Activated gamma-delta T cell treated with anti-CD3 and anti-CD28 coated beads, Interleukin-2, amount 50 U/mL, for 16 hours (primary cell): ENCODE results near the gene IPO5.

Experiments
- DNase-seq: peaks from one replicate; pipeline ENCODE4 v3.0.0-alpha.2; 2020; ENCODE audit warnings: low read depth

The IPO5 gene

DNA sequence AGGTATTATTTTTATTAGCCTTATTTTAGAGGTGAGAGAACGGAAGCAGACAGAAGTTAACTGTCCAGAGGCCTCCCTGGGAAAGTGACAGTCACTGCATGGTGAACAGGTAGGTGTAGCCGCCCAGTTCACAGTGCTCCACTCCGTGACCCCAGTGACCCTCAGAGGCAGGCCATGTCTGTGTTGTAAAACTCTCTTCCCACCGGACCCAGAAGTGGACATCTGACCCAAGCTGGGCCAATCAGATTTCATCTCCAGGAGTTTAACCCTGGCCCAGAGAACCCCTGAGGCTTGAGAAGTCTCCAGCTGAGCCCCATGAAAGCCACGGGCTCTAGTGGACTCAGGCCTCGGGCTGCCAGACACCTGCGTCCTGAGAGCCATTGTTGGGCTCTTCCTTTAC lies 105.8 kb downstream of the IPO5 start:
- no peak for DNase-seq

DNA sequence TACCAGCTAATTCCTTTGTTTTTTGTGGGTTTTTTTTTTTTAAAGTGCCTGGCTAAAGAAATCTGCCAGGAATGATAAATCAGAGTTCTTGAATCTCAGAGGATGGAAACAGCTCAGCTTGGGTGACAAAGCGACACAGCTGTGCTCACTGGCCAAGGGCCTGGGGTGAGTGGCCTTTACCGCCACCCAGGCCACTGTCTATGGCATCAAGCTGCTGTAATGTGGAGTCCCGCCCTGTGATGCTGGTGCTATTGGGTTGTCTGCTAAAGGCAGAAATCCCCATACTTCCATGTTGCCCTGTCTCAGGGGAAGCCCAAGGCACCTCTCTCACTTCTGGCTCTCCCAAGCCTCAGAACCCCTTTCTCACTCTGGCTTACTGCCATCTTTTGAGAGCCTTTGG lies 106.8 kb downstream of the IPO5 start:
- DNase-seq: no peak

DNA sequence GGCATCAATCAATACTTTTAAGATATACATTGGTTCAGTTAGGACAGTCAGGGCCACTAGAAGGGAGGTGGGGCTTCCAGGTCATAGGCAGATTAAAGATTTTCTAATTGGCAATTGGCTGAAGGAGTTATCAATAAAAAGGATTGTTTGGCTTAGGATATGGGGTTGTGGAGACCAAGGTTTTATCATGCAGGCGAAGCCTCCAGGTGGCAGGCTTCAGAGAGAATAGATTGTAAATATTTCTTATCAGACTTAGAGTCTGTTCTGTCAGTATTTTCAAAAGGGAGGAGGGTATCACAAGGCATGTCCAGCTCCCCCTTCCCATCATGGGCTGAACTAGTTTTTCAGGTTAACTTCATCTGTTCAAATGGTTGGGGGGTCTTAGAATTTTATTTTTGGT lies 112.0 kb downstream of the IPO5 start:
- DNase-seq: no peak

DNA sequence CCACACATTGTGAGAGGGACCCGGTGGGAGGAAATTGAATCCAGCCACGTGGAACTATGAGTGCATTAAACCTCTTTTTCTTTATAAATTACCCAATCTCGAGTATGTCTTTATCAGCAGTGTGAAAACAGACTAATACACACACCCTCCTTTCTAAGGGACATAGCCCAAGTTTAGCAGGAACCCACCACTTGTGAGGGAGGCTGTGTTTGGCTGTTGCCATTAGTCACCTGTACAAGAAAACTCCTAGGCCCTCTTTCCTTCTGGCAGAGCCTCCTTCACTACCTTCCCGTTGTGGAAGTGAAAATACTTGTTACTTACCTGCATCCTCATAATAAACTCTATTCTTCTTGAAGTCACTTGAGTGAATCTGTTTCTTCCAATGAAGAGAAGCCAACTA lies 113.2 kb downstream of the IPO5 start:
- no peak for DNase-seq

DNA sequence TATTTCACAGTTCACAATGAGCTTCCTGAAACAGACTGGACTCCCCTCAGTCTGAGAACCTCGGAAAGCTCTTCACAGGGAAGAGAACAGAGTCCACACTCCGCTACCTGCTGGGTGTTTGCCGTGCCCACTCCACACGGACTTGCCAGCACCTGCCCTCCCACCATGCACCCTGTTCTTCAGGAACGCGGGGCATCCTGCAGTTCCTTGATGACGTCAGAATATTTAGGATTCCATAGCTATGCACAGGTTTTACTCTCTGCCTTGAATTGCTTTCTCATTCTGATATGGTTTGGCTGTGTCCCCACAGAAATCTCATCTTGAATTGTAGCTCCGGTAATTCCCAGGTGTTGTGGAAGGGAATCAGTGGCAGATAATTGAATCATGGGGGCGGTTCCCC lies 115.0 kb downstream of the IPO5 start:
- no peak for DNase-seq

DNA sequence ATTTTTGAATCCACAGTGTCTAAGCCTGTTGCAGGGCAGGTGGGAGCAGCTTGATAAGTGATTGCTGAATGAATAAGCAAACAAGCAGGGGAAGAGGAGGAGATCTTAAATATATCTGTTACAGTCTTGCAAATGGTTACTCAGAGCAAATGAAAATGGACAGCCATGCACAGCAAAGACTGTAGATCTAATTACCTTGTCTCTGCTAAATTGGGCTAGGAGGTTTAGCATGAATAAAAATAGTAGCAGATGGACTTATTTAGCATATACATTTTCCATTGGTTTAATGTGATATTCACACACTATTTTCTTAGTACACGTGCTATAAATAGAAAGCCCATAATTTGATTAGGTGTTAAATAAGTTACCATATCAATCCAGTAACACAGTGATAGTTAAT lies 116.5 kb downstream of the IPO5 start:
- DNase-seq: no peak

DNA sequence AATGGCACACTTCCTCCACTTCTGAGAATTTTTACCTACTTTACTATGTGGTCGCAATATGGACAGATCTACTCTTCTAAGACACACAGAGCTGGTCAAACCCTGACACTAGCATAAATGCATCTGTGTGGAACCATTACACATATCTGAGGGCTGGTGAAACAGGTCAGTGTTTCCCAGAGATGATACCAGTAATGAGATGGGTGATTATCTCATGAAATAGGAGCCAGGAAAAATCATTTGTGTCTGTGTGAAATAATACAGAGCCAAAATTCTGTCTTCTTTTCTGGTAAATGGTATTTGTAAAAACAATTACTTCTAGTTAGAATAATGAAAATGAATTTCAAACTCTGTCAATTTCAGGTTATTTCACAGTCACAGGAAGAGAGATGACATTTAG lies 117.8 kb downstream of the IPO5 start:
- no peak for DNase-seq

DNA sequence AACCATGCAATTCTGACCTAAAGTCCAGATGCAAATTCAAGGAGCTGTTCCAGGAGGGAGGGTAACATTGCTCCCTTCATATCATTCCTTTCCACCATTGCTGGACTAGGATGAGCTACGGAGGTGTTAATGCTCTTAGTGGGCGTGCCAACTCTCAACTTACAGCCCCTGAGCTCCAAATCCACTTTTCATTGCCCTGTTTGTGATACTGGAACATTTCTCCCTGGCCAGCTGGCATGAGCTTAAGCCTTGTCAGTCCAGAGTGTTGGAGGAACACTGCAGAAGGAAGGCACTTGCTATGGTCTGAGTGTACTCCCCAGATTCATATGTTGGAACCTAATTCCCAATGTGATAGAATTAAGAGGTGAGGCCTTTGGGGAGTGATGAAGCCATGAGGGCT lies 119.0 kb downstream of the IPO5 start:
- no peak for DNase-seq
